H1 (cell line): Measurements from ENCODE around the gene TBCE. TPM values are rescaled to one million over a fixed set of nuclear protein-coding genes. Genes with fewer than 3 reads are reported as not detected.

Source experiments
- BCL11A ChIP-seq, 2 experiments: IDR thresholded peaks; one replicate each; pipeline ENCODE4 v1.6.1; 2011; ENCODE audit warnings: low read depth in 2 of 2, low read length in 2 of 2, mild to moderate bottlenecking in 2 of 2
- BRCA1 ChIP-seq: IDR thresholded peaks from 2 replicates; pipeline ENCODE4 v1.6.1; 2012; ENCODE audit warnings: low read depth, low read length, improper control_type of control experiment
- CBX8 ChIP-seq: fragments of 300-800, 300-1000 bp; sonication (generic); IDR thresholded peaks from 2 replicates; pipeline ENCODE4 v1.7.1; 2016; ENCODE audit warnings: low read depth, low read length, borderline replicate concordance
- CHD1 ChIP-seq: IDR thresholded peaks from 2 replicates; pipeline ENCODE4 v1.6.1; 2012; ENCODE audit warnings: low read depth, low read length, improper control_type of control experiment
- EGR1 ChIP-seq: IDR thresholded peaks from 2 replicates; pipeline ENCODE4 v1.6.1; 2011; ENCODE audit warnings: low read depth, low read length, borderline replicate concordance
- HDAC2 ChIP-seq, 2 experiments: fragments of 300-600 bp in 1 of 2; sonication (generic) in 1 of 2; IDR thresholded peaks; 2 replicates each; pipeline ENCODE4 v1.6.1; 2011 to 2012; ENCODE audit warnings: low read depth in 2 of 2, low read length in 2 of 2, mild to moderate bottlenecking in 2 of 2, moderate library complexity in 2 of 2, borderline replicate concordance in 1 of 2, inconsistent platforms in 1 of 2
- TCF12 ChIP-seq: IDR thresholded peaks from 2 replicates; pipeline ENCODE4 v1.6.1; 2011; ENCODE audit warnings: low read depth, mild to moderate bottlenecking, low read length
- TEAD4 ChIP-seq: IDR thresholded peaks from 2 replicates; pipeline ENCODE4 v1.6.1; 2012; ENCODE audit warnings: low read depth, low read length, inconsistent platforms, mixed read lengths
- polyA plus RNA-seq, 7 experiments: library from polyadenylated mRNA; depleted of rRNA in 3 of 7; stranded (reverse) in 5 of 7; unstranded in 2 of 7; fragments of >200 nt in 5 of 7; fragments of 200-250 nt in 2 of 7; gene quantifications; 1 replicate in 5 of 7; 2 replicates in 1 of 7; 4 replicates in 1 of 7; pipeline versions ENCODE4 v1.2.1 to v1.2.3, GENCODE V29; 2011 to 2013; ENCODE audit warnings: missing spikeins in 2 of 7, mixed read lengths in 2 of 7
- total RNA-seq: library from RNA; stranded (reverse); fragmentation: NEBNext Ultra II Directional; extraction: Animal tissue kit (Norgen Biotek cat#: 25700); gene quantifications from 2 replicates; pipeline ENCODE4 v1.2.1, GENCODE V29; 2021
- TF ChIP-seq, protein P1 (sequence below): fragments of 300-600 bp; sonication (generic); IDR thresholded peaks from 2 replicates; pipeline ENCODE4 v1.7.1; 2012; ENCODE audit warnings: low read length, moderate library complexity, mild to moderate bottlenecking, inconsistent platforms; ENCODE audit not compliant: insufficient replicate concordance

Gene TBCE
- total and polyA plus RNA-seq, 2 of the 8 experiments (the other 6 are each of a cell fraction or from before 2014, with no cell fraction given): 22.7 to 42.9 TPM

- TF ChIP-seq BCL11A (IDR thresholded peaks at IDR 0.05; ENCODE audit: low read depth in 2 of 2, low read length in 2 of 2) (no peak), TEAD4 (no peak), EGR1 (no peak), BRCA1 (no peak), CHD1 (no peak), TCF12 (no peak), CBX8 (no peak), HDAC2 (IDR thresholded peaks at IDR 0.05; ENCODE audit: borderline replicate concordance in 1 of 2, low read depth in 2 of 2, low read length in 2 of 2) (no peak)
- TF ChIP-seq, protein P1, sequence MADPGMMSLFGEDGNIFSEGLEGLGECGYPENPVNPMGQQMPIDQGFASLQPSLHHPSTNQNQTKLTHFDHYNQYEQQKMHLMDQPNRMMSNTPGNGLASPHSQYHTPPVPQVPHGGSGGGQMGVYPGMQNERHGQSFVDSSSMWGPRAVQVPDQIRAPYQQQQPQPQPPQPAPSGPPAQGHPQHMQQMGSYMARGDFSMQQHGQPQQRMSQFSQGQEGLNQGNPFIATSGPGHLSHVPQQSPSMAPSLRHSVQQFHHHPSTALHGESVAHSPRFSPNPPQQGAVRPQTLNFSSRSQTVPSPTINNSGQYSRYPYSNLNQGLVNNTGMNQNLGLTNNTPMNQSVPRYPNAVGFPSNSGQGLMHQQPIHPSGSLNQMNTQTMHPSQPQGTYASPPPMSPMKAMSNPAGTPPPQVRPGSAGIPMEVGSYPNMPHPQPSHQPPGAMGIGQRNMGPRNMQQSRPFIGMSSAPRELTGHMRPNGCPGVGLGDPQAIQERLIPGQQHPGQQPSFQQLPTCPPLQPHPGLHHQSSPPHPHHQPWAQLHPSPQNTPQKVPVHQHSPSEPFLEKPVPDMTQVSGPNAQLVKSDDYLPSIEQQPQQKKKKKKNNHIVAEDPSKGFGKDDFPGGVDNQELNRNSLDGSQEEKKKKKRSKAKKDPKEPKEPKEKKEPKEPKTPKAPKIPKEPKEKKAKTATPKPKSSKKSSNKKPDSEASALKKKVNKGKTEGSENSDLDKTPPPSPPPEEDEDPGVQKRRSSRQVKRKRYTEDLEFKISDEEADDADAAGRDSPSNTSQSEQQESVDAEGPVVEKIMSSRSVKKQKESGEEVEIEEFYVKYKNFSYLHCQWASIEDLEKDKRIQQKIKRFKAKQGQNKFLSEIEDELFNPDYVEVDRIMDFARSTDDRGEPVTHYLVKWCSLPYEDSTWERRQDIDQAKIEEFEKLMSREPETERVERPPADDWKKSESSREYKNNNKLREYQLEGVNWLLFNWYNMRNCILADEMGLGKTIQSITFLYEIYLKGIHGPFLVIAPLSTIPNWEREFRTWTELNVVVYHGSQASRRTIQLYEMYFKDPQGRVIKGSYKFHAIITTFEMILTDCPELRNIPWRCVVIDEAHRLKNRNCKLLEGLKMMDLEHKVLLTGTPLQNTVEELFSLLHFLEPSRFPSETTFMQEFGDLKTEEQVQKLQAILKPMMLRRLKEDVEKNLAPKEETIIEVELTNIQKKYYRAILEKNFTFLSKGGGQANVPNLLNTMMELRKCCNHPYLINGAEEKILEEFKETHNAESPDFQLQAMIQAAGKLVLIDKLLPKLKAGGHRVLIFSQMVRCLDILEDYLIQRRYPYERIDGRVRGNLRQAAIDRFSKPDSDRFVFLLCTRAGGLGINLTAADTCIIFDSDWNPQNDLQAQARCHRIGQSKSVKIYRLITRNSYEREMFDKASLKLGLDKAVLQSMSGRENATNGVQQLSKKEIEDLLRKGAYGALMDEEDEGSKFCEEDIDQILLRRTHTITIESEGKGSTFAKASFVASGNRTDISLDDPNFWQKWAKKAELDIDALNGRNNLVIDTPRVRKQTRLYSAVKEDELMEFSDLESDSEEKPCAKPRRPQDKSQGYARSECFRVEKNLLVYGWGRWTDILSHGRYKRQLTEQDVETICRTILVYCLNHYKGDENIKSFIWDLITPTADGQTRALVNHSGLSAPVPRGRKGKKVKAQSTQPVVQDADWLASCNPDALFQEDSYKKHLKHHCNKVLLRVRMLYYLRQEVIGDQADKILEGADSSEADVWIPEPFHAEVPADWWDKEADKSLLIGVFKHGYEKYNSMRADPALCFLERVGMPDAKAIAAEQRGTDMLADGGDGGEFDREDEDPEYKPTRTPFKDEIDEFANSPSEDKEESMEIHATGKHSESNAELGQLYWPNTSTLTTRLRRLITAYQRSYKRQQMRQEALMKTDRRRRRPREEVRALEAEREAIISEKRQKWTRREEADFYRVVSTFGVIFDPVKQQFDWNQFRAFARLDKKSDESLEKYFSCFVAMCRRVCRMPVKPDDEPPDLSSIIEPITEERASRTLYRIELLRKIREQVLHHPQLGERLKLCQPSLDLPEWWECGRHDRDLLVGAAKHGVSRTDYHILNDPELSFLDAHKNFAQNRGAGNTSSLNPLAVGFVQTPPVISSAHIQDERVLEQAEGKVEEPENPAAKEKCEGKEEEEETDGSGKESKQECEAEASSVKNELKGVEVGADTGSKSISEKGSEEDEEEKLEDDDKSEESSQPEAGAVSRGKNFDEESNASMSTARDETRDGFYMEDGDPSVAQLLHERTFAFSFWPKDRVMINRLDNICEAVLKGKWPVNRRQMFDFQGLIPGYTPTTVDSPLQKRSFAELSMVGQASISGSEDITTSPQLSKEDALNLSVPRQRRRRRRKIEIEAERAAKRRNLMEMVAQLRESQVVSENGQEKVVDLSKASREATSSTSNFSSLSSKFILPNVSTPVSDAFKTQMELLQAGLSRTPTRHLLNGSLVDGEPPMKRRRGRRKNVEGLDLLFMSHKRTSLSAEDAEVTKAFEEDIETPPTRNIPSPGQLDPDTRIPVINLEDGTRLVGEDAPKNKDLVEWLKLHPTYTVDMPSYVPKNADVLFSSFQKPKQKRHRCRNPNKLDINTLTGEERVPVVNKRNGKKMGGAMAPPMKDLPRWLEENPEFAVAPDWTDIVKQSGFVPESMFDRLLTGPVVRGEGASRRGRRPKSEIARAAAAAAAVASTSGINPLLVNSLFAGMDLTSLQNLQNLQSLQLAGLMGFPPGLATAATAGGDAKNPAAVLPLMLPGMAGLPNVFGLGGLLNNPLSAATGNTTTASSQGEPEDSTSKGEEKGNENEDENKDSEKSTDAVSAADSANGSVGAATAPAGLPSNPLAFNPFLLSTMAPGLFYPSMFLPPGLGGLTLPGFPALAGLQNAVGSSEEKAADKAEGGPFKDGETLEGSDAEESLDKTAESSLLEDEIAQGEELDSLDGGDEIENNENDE: no peak
Measured at GRCh38 chr1:235415008-235415904, 48.0 kb downstream of the TBCE start (continued).
